Calu3 (cell line): ENCODE measurements around the gene SNX30. TPM values are rescaled to one million over a fixed set of nuclear protein-coding genes. Genes with fewer than 3 reads are reported as not detected.

ENCODE experiments used
- BruUV-seq: library from RNA; stranded (reverse); fragments of 400-500 nt; replicated peaks from 2 replicates; lab custom pipeline; 2021; lab: Mats Ljungman, UMichigan
- CTCF ChIA-PET: fragments of 300-600 bp; sonication (Branson Sonifier 250); formaldehyde crosslinking; loops from one replicate; lab custom pipeline; 2022; ENCODE audit warnings: antibody characterized with exemption; lab: Charles Lee
- DNase-seq: peaks from one replicate; pipeline ENCODE4 v3.0.0; 2022
- H3K27ac Mint-ChIP-seq: one replicate; pipeline ENCODE4 v1.8.0; 2022; ENCODE audit warnings: mixed read lengths; ENCODE audit not compliant: unreplicated experiment
- H3K27me3 Mint-ChIP-seq: one replicate; pipeline ENCODE4 v1.8.0; 2022; ENCODE audit warnings: mixed read lengths; ENCODE audit not compliant: unreplicated experiment
- H3K36me3 Mint-ChIP-seq: one replicate; pipeline ENCODE4 v1.8.0; 2022; ENCODE audit warnings: mild to moderate bottlenecking, moderate library complexity, mixed read lengths; ENCODE audit not compliant: insufficient read depth, unreplicated experiment
- H3K4me1 Mint-ChIP-seq: one replicate; pipeline ENCODE4 v1.8.0; 2022; ENCODE audit warnings: mild to moderate bottlenecking, low read depth, mixed read lengths; ENCODE audit not compliant: unreplicated experiment
- H3K4me3 Mint-ChIP-seq: one replicate; pipeline ENCODE4 v1.8.0; 2022; ENCODE audit warnings: mild to moderate bottlenecking, low read depth, moderate library complexity, mixed read lengths; ENCODE audit not compliant: unreplicated experiment
- H3K9me3 Mint-ChIP-seq: one replicate; pipeline ENCODE4 v1.8.0; 2022; ENCODE audit warnings: low read depth, mixed read lengths; ENCODE audit not compliant: unreplicated experiment
- CTCF ChIP-seq: fragments of 200-600 bp; IDR thresholded peaks from one replicate; pipeline ENCODE4 v1.8.0; 2022; ENCODE audit warnings: antibody characterized with exemption; ENCODE audit not compliant: unreplicated experiment
- intact Hi-C: fragments of 100-400 bp; cut with micrococcal nuclease; formaldehyde crosslinking; loops from one replicate; pipeline ENCODE4 v1.10.0; 2022; ENCODE audit not compliant: unreplicated experiment
- total RNA-seq: library from RNA; stranded (reverse); gene quantifications from 2 replicates; pipeline ENCODE4 v1.2.3, GENCODE V29; 2022

The SNX30 gene
- total RNA-seq, 1 experiment from 2014 or later, result 8.7 TPM

- Mint-ChIP-seq H3K27me3 (no peaks in the 10 kb centered on the region), H3K4me1 (peaks cover 8% of the 10 kb centered on the region), H3K4me3 (no peak overlapping the region), H3K9me3 (no peaks in the 10 kb centered on the region), H3K36me3 (no peaks in the 10 kb centered on the region), H3K27ac (no peak overlapping the region)
- no peak for TF ChIP-seq CTCF
- BruUV-seq, result no TSS peak
- CTCF ChIA-PET, result no interaction called here
- no peak for DNase-seq
- intact Hi-C loops, result loop anchor here (5.0 kb wide), 2 partner anchors 42 to 77 kb away; partner anchors contain the start of genes INIP and SNX30
These were observed 44.2 kb downstream of the SNX30 start for GRCh38 chr9:112794731-112795130.

GRCh38 chr9:112795921-112796320 is 45.4 kb downstream of the SNX30 start:
- no peaks in the 10 kb centered on the region for H3K36me3 Mint-ChIP-seq
- DNase-seq, result no peak
- H3K4me3 Mint-ChIP-seq, result no peak overlapping the region
- no TSS peak for BruUV-seq
- H3K27ac Mint-ChIP-seq, result no peak overlapping the region
- H3K9me3 Mint-ChIP-seq, result no peaks in the 10 kb centered on the region
- H3K27me3 Mint-ChIP-seq, result no peaks in the 10 kb centered on the region
- intact Hi-C loops, result no loop called here
- H3K4me1 Mint-ChIP-seq, result no peaks in the 10 kb centered on the region
- no peak for TF ChIP-seq CTCF
- CTCF ChIA-PET, result no interaction called here

GRCh38 chr9:112796485-112796884 is 45.9 kb downstream of the SNX30 start:
- no TSS peak for BruUV-seq
- Mint-ChIP-seq H3K4me3 (no peak overlapping the region), H3K27me3 (no peaks in the 10 kb centered on the region), H3K4me1 (no peaks in the 10 kb centered on the region), H3K27ac (no peak overlapping the region), H3K36me3 (no peaks in the 10 kb centered on the region), H3K9me3 (no peaks in the 10 kb centered on the region)
- intact Hi-C loops, result no loop called here
- no peak for DNase-seq
- TF ChIP-seq CTCF, result no peak
- CTCF ChIA-PET, result no interaction called here

GRCh38 chr9:112809351-112809848 is 58.8 kb downstream of the SNX30 start:
- BruUV-seq, result no TSS peak
- no peaks in the 10 kb centered on the region for H3K4me1 Mint-ChIP-seq

More at GRCh38 chr9:112809351-112809848, 58.8 kb downstream of the SNX30 start:
- no peak for DNase-seq
- CTCF ChIA-PET, result no interaction called here
- Mint-ChIP-seq H3K4me3 (no peak overlapping the region), H3K9me3 (no peaks in the 10 kb centered on the region), H3K27ac (no peak overlapping the region), H3K36me3 (peaks cover 5% of the 10 kb centered on the region), H3K27me3 (no peaks in the 10 kb centered on the region)
- intact Hi-C loops, result no loop called here
- no peak for TF ChIP-seq CTCF
